Calu3 (cell line): ENCODE results near the gene QPRT. TPM values are rescaled to one million over a fixed set of nuclear protein-coding genes. Genes with fewer than 3 reads are reported as not detected.
"Not testable (repeated sequence)": the region's sequence is repeated elsewhere in the genome, so short reads cannot be mapped to it uniquely, and the experiment has no call there.

Experiments used
- BruUV-seq: library from RNA; stranded (reverse); fragments of 400-500 nt; replicated peaks from 2 replicates; lab custom pipeline; 2021; lab: Mats Ljungman, UMichigan
- CTCF ChIA-PET: fragments of 300-600 bp; sonication (Branson Sonifier 250); formaldehyde crosslinking; loops from one replicate; lab custom pipeline; 2022; ENCODE audit warnings: antibody characterized with exemption; lab: Charles Lee
- DNase-seq: peaks from one replicate; pipeline ENCODE4 v3.0.0; 2022
- H3K27ac Mint-ChIP-seq: one replicate; pipeline ENCODE4 v1.8.0; 2022; ENCODE audit warnings: mixed read lengths; ENCODE audit not compliant: unreplicated experiment
- H3K27me3 Mint-ChIP-seq: one replicate; pipeline ENCODE4 v1.8.0; 2022; ENCODE audit warnings: mixed read lengths; ENCODE audit not compliant: unreplicated experiment
- H3K36me3 Mint-ChIP-seq: one replicate; pipeline ENCODE4 v1.8.0; 2022; ENCODE audit warnings: mild to moderate bottlenecking, moderate library complexity, mixed read lengths; ENCODE audit not compliant: insufficient read depth, unreplicated experiment
- H3K4me1 Mint-ChIP-seq: one replicate; pipeline ENCODE4 v1.8.0; 2022; ENCODE audit warnings: mild to moderate bottlenecking, low read depth, mixed read lengths; ENCODE audit not compliant: unreplicated experiment
- H3K4me3 Mint-ChIP-seq: one replicate; pipeline ENCODE4 v1.8.0; 2022; ENCODE audit warnings: mild to moderate bottlenecking, low read depth, moderate library complexity, mixed read lengths; ENCODE audit not compliant: unreplicated experiment
- H3K9me3 Mint-ChIP-seq: one replicate; pipeline ENCODE4 v1.8.0; 2022; ENCODE audit warnings: low read depth, mixed read lengths; ENCODE audit not compliant: unreplicated experiment
- intact Hi-C: fragments of 100-400 bp; cut with micrococcal nuclease; formaldehyde crosslinking; loops from one replicate; pipeline ENCODE4 v1.10.0; 2022; ENCODE audit not compliant: unreplicated experiment
- total RNA-seq: library from RNA; stranded (reverse); gene quantifications from 2 replicates; pipeline ENCODE4 v1.2.3, GENCODE V29; 2022
- TF ChIP-seq, protein P1 (sequence below): fragments of 200-600 bp; IDR thresholded peaks from one replicate; pipeline ENCODE4 v1.8.0; 2022; ENCODE audit warnings: antibody characterized with exemption; ENCODE audit not compliant: unreplicated experiment

QPRT gene
- total RNA-seq, 1 experiment from 2014 or later, result 4.6 TPM

GRCh38 chr16:29694384-29695195 is 15.6 kb downstream of the QPRT start:
- no peak overlapping the region for H3K4me3 Mint-ChIP-seq
- H3K36me3 Mint-ChIP-seq, result no peaks in the 10 kb centered on the region
- TF ChIP-seq, protein P1, sequence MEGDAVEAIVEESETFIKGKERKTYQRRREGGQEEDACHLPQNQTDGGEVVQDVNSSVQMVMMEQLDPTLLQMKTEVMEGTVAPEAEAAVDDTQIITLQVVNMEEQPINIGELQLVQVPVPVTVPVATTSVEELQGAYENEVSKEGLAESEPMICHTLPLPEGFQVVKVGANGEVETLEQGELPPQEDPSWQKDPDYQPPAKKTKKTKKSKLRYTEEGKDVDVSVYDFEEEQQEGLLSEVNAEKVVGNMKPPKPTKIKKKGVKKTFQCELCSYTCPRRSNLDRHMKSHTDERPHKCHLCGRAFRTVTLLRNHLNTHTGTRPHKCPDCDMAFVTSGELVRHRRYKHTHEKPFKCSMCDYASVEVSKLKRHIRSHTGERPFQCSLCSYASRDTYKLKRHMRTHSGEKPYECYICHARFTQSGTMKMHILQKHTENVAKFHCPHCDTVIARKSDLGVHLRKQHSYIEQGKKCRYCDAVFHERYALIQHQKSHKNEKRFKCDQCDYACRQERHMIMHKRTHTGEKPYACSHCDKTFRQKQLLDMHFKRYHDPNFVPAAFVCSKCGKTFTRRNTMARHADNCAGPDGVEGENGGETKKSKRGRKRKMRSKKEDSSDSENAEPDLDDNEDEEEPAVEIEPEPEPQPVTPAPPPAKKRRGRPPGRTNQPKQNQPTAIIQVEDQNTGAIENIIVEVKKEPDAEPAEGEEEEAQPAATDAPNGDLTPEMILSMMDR, result no peak
- H3K27me3 Mint-ChIP-seq, result peaks cover 26% of the 10 kb centered on the region
- no peaks in the 10 kb centered on the region for H3K9me3 Mint-ChIP-seq
- no peak overlapping the region for H3K27ac Mint-ChIP-seq
- CTCF ChIA-PET, result interaction anchor here (0.6 kb wide), 2 partner anchors 316 to 597 kb away, joined by 3 to 9 read pairs; partner anchors contain the start of gene DOC2A
- DNase-seq, result no peak
- no TSS peak for BruUV-seq
- intact Hi-C loops, result no loop called here
- H3K4me1 Mint-ChIP-seq, result peaks cover 7% of the 10 kb centered on the region

DNA sequence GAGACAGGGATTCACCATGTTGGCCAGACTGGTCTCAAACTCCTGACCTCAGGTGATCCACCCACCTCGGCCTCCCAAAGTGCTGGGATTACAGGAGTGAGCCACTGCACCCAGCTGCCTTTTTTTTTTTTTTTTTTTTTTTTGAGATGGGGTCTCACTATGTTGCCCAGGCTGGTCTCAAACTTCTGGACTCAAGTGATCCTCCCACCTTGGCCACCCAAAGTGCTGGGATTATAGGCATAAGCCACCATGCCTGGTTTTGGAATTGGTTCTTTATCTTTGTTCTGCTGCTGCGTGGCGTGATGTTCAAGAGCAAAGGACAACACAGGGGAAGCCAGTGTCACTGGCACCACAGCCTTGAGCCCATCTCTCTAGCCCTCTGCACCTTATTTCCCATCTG is 16.7 kb downstream of the QPRT start:
- H3K27ac Mint-ChIP-seq, H3K36me3 Mint-ChIP-seq, intact Hi-C loops, BruUV-seq, H3K4me3 Mint-ChIP-seq, H3K9me3 Mint-ChIP-seq, DNase-seq: not testable (repeated sequence)
- peaks cover 30% of the 10 kb centered on the region for H3K27me3 Mint-ChIP-seq
- CTCF ChIA-PET, result interaction anchor here (0.6 kb wide), 1 partner anchor 315 kb away, joined by 3 read pairs; the partner anchor contains the start of gene DOC2A
- peaks cover 11% of the 10 kb centered on the region for H3K4me1 Mint-ChIP-seq

DNA sequence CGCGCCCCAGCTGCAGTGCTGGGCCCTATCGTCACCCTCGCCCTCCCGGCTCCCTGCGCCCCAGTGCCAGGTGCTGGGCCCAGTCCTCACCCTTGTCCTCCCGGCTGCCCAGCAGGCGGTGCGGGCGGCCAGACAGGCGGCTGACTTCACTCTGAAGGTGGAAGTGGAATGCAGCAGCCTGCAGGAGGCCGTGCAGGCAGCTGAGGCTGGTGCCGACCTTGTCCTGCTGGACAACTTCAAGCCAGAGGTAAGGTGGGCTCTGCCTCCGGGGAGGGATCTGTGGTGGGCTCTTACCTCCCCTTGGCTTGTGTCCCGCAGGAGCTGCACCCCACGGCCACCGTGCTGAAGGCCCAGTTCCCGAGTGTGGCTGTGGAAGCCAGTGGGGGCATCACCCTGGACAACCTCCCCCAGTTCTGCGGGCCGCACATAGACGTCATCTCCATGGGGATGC is 17.9 kb downstream of the QPRT start:
- no peaks in the 10 kb centered on the region for H3K36me3 Mint-ChIP-seq
- TF ChIP-seq, protein P1, result no peak
- intact Hi-C loops, result no loop called here
- H3K4me1 Mint-ChIP-seq, result peaks cover 16% of the 10 kb centered on the region
- no peak overlapping the region for H3K4me3 Mint-ChIP-seq
- peaks cover 30% of the 10 kb centered on the region for H3K27me3 Mint-ChIP-seq
- DNase-seq, result no peak
- no peaks in the 10 kb centered on the region for H3K9me3 Mint-ChIP-seq
- BruUV-seq, result no TSS peak
- CTCF ChIA-PET, result no interaction called here
- H3K27ac Mint-ChIP-seq, result no peak overlapping the region

GRCh38 chr16:29697391-29697790 is 18.4 kb downstream of the QPRT start:
- TF ChIP-seq, protein P1, result no peak
- Mint-ChIP-seq H3K9me3 (no peaks in the 10 kb centered on the region), H3K27me3 (peaks cover 30% of the 10 kb centered on the region), H3K36me3 (no peaks in the 10 kb centered on the region), H3K27ac (no peak overlapping the region), H3K4me3 (no peak overlapping the region), H3K4me1 (peaks cover 16% of the 10 kb centered on the region)
- no peak for DNase-seq
- BruUV-seq, result no TSS peak
- CTCF ChIA-PET, result no interaction called here
- intact Hi-C loops, result no loop called here
